BJ (cell line): ENCODE measurements around the gene NCAN. TPM values are rescaled to one million over a fixed set of nuclear protein-coding genes. Genes with fewer than 3 reads are reported as not detected.
A peak's percentile ranks its signal among the peaks of the same experiment; 100 is the strongest.

Experiments used
- CTCF ChIA-PET: fragments of 350-600 bp; formaldehyde crosslinking; extraction: SDS; loops from one replicate; lab custom pipeline; 2021; ENCODE audit warnings: antibody characterized with exemption, inconsistent platforms; lab: Yijun Ruan, JAX
- POLR2A ChIA-PET: fragments of 300-600 bp; sonication (Branson Sonifier 250); formaldehyde crosslinking; extraction: SDS; loops from one replicate; lab custom pipeline; 2021; ENCODE audit warnings: antibody characterized with exemption; lab: Charles Lee
- DNase-seq: peaks from one replicate; pipeline ENCODE4 v3.0.0-alpha.2; 2011; ENCODE audit warnings: low read depth
- H3K27me3 ChIP-seq: 2 replicates; pipeline ENCODE4 v1.6.0; 2011; ENCODE audit warnings: low read length; ENCODE audit not compliant: control insufficient read depth, insufficient read depth
- H3K36me3 ChIP-seq: 2 replicates; pipeline ENCODE4 v1.5.1; 2011; ENCODE audit warnings: low read length; ENCODE audit not compliant: control insufficient read depth, insufficient read depth
- H3K4me3 ChIP-seq: 2 replicates; pipeline ENCODE4 v1.5.1; 2011; ENCODE audit warnings: low read depth, mild to moderate bottlenecking, control low read depth, low read length
- CTCF ChIP-seq: IDR thresholded peaks from 2 replicates; pipeline ENCODE4 v1.5.1; 2011; ENCODE audit warnings: low read depth, mild to moderate bottlenecking, control low read depth, inconsistent platforms, low read length, moderate library complexity; ENCODE audit not compliant: insufficient read depth
- polyA plus RNA-seq: library from polyadenylated mRNA; depleted of rRNA; stranded (reverse); fragments of >200 nt; gene quantifications from 2 replicates; pipeline ENCODE4 v1.2.3, GENCODE V29; 2011

NCAN gene
- polyA plus RNA-seq, 1 experiment, result not detected

DNA sequence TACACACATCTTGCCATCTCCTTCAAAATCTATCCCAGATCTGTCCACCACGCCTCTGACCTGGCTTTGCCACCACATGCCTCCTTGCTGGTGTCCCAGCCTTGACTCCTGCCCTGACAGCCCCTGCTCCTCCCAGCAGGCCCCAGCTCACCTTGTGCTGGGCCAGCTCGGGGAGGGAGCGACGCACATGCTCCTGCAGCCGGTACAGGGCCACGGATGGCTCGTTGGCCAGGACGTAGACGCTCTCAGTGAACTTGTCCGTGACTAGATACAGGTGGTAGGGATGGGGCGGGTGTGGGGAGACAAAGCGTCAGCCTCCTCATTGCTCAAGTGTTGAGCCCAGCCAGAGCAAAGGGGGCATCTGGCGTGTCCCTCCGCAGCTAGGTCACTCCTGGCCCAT lies 25.0 kb upstream of the NCAN start:
- H3K36me3 ChIP-seq, result peaks cover 8% of the 10 kb centered on the region
- no peak overlapping the region for H3K4me3 ChIP-seq
- CTCF ChIA-PET, result interaction anchor here (1.9 kb wide), 1 partner anchor 12 kb away, joined by 8 read pairs; no protein-coding TSS in a partner anchor
- H3K27me3 ChIP-seq, result no peaks in the 10 kb centered on the region
- POLR2A ChIA-PET, result no interaction called here
- no peak for TF ChIP-seq CTCF
- DNase-seq, result no peak

GRCh38 chr19:19191768-19192077 lies 20.0 kb upstream of the NCAN start:
- CTCF ChIA-PET, result interaction anchor here (0.9 to 1.0 kb wide), 2 partner anchors 17 to 45 kb away, joined by 3 to 7 read pairs; no protein-coding TSS in a partner anchor
- TF ChIP-seq CTCF, result no peak
- POLR2A ChIA-PET, result no interaction called here

DNA sequence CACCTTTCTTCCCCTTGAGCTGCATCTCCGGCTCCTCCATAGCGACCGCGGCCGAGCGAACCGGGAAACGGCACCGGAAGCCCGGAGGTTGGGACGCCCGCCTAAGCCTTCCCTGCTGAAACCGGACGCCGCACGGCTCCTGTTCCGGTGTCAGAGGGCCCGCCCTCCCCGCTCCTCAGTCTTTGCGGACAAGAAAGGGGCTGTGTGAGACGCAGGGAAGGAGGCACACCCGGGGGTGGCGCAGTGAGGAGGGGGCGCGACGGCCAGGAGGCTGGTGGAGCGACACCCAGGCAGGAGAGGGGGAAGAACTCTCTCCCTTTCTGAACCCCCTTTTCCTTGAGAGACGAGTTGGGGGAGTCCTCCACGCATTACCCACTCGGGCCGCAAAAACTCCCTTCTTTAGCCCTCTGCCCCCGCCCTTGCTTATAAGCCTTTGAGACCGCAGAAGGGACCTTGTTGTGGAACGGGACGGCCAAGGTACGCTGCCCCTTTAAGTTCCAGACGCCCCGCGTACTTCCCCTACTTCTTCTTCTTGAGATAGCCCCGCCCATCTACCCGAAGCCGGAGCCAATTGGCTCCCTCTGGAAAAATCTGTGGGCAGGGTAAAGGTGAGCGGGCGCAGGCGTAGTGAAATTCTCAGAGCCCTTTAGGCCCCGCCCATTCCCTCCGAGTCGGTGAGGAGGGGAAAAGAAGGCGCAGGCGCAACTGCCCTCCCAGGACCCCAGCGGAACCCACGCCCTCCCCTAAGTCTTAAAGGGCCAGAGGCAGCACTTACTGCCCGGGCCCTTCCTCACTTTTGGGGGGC lies 19.5 kb upstream of the NCAN start, which contains the start of the genes BORCS8 and RFXANK:
Gene BORCS8 (minus strand): TSS at position 75 of the 805 bp plus-strand sequence. CDS start 35 bp downstream, at position 40.
Gene RFXANK (plus strand): TSS at position 181 of the 805 bp plus-strand sequence. CDS start 1,689 bp downstream, outside the sequence.
- TF ChIP-seq CTCF, result no peak
- DNase-seq, result peak; percentile 96
- CTCF ChIA-PET, result interaction anchor here (0.9 to 1.5 kb wide), 3 partner anchors 10 to 45 kb away, joined by 3 to 7 read pairs (median 5); partner anchors contain the start of gene NR2C2AP
- peak within 1 kb of the TSS; percentile 100 for H3K4me3 ChIP-seq
- POLR2A ChIA-PET, result no interaction called here
- H3K27me3 ChIP-seq, result no peaks in the 10 kb centered on the region
- peaks cover 6% of the 10 kb centered on the region for H3K36me3 ChIP-seq

More at GRCh38 chr19:19191768-19192077, 20.0 kb upstream of the NCAN start:
- Histone ChIP-seq H3K4me3 (peak overlapping the region; percentile 100), H3K36me3 (peaks cover 4% of the 10 kb centered on the region; the same call in 1 of the 2 replicates), H3K27me3 (no peaks in the 10 kb centered on the region)
- DNase-seq, result no peak

DNA sequence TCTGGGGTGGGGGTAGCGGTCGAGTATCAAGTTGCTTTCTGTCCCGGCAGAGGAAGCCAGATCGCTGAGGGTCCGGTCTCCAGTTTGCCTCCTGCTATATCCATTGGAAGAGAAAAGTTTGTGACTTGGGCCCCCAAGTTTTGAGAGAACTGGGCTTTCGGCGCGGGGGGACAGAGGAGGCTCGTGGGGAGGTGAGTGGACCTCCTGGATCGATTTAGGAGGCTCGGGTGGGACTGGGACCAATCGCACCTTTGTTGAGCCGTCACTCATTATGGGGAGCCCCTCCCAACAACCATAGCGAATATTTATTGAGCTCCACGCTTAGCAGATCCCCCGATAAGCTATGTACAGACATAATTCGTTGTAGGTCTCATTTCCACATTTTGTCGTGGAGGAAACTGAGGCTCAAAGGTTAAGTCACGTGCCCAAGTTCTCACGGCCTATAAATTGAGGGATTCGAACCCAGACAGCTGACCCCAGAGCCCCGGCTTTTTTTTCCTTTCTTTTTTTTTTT lies 18.8 kb upstream of the NCAN start:
- no peak for DNase-seq
- ChIA-PET POLR2A (no interaction called here), CTCF (interaction anchor here (0.9 to 1.5 kb wide), 2 partner anchors 10 to 46 kb away, joined by 3 to 5 read pairs; partner anchors contain the start of gene NR2C2AP)
- no peak for TF ChIP-seq CTCF
- Histone ChIP-seq H3K27me3 (no peaks in the 10 kb centered on the region), H3K36me3 (peaks cover 9% of the 10 kb centered on the region), H3K4me3 (peak overlapping the region; percentile 100)

GRCh38 chr19:19193926-19194325 lies 17.8 kb upstream of the NCAN start:
- no peak for TF ChIP-seq CTCF
- Histone ChIP-seq H3K4me3 (no peak overlapping the region; the same call in 1 of the 2 replicates), H3K36me3 (peaks cover 17% of the 10 kb centered on the region), H3K27me3 (no peaks in the 10 kb centered on the region)
- POLR2A ChIA-PET, result no interaction called here
- DNase-seq, result no peak
- CTCF ChIA-PET, result interaction anchor here (1.5 to 2.0 kb wide), 2 partner anchors 9 to 19 kb away, joined by 5 to 7 read pairs; partner anchors contain the start of gene NR2C2AP
